NB4 (cell line): ENCODE data around the gene FTCDNL1.

Source experiments
- CTCF ChIP-seq: IDR thresholded peaks from one replicate; pipeline ENCODE4 v1.5.1; 2012; ENCODE audit warnings: low read depth, low read length
- TF ChIP-seq, protein P1 (sequence below): IDR thresholded peaks from 2 replicates; pipeline ENCODE4 v1.6.1; 2011; ENCODE audit warnings: low read depth, low read length

DNA sequence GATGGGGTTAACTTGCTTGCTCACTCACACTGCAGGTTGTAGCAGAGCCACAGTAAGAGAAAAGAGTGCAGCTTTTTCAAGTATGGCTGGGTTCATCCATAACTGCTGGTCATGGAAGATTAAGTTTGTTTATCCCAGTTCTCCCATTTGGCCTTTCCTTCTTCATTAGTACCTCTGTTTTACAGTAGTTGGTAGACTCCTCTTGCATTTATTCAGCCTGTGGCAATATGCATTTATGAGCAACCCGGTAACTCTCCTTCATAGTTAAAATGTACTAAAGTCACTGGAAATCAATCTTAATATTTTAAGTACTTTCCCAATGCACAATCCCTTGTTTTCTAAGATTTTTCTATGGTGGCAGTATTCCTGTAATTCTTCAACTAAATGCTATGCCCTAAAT, 14.0 kb downstream of the FTCDNL1 start:
- TF ChIP-seq CTCF, result no peak
- TF ChIP-seq, protein P1, sequence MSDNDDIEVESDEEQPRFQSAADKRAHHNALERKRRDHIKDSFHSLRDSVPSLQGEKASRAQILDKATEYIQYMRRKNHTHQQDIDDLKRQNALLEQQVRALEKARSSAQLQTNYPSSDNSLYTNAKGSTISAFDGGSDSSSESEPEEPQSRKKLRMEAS, result no peak
